H1 (cell line): Measurements from ENCODE around the gene NKTR. TPM values are rescaled to one million over a fixed set of nuclear protein-coding genes. Genes with fewer than 3 reads are reported as not detected.

ENCODE experiments used
- CHD1 ChIP-seq: IDR thresholded peaks from 2 replicates; pipeline ENCODE4 v1.6.1; 2012; ENCODE audit warnings: low read depth, low read length, improper control_type of control experiment
- CTBP2 ChIP-seq: IDR thresholded peaks from 2 replicates; pipeline ENCODE4 v1.7.0; 2011; ENCODE audit warnings: borderline replicate concordance, mild to moderate bottlenecking, moderate library complexity, mixed read lengths, low read length; ENCODE audit not compliant: insufficient read depth, insufficient read length
- EZH2 ChIP-seq: fragments of 200-600 bp; sonication (generic); IDR thresholded peaks from 2 replicates; pipeline ENCODE4 v1.7.1; 2012; ENCODE audit warnings: low read depth, mild to moderate bottlenecking, moderate library complexity, low read length, inconsistent platforms; ENCODE audit not compliant: severe bottlenecking
- GTF2F1 ChIP-seq: IDR thresholded peaks from 2 replicates; pipeline ENCODE4 v1.6.1; 2012; ENCODE audit warnings: low read depth, low read length, improper control_type of control experiment, borderline replicate concordance
- TCF12 ChIP-seq: IDR thresholded peaks from 2 replicates; pipeline ENCODE4 v1.6.1; 2011; ENCODE audit warnings: low read depth, mild to moderate bottlenecking, low read length
- polyA plus RNA-seq, 7 experiments: library from polyadenylated mRNA; depleted of rRNA in 3 of 7; stranded (reverse) in 5 of 7; unstranded in 2 of 7; fragments of >200 nt in 5 of 7; fragments of 200-250 nt in 2 of 7; gene quantifications; 1 replicate in 5 of 7; 2 replicates in 1 of 7; 4 replicates in 1 of 7; pipeline versions ENCODE4 v1.2.1 to v1.2.3, GENCODE V29; 2011 to 2013; ENCODE audit warnings: missing spikeins in 2 of 7, mixed read lengths in 2 of 7
- total RNA-seq: library from RNA; stranded (reverse); fragmentation: NEBNext Ultra II Directional; extraction: Animal tissue kit (Norgen Biotek cat#: 25700); gene quantifications from 2 replicates; pipeline ENCODE4 v1.2.1, GENCODE V29; 2021
- TF ChIP-seq, protein P1 (sequence below): IDR thresholded peaks from 2 replicates; pipeline ENCODE4 v1.6.1; 2011; ENCODE audit warnings: low read depth, mild to moderate bottlenecking, low read length; ENCODE audit not compliant: insufficient read depth
- TF ChIP-seq, protein P2 (sequence below): IDR thresholded peaks from 2 replicates; pipeline ENCODE4 v1.6.1; 2012; ENCODE audit warnings: inconsistent platforms

The NKTR gene
- total and polyA plus RNA-seq, 2 of the 8 experiments (the other 6 are each of a cell fraction or from before 2014, with no cell fraction given) = 24.1 to 62.2 TPM

- TF ChIP-seq, protein P1, sequence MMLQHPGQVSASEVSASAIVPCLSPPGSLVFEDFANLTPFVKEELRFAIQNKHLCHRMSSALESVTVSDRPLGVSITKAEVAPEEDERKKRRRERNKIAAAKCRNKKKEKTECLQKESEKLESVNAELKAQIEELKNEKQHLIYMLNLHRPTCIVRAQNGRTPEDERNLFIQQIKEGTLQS = no peak
- TF ChIP-seq CTBP2 = no peak
- no peak for TF ChIP-seq EZH2
- TF ChIP-seq, protein P2, sequence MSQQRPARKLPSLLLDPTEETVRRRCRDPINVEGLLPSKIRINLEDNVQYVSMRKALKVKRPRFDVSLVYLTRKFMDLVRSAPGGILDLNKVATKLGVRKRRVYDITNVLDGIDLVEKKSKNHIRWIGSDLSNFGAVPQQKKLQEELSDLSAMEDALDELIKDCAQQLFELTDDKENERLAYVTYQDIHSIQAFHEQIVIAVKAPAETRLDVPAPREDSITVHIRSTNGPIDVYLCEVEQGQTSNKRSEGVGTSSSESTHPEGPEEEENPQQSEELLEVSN = no peak
- TF ChIP-seq GTF2F1 = no peak
- TF ChIP-seq CHD1 = no peak
- TF ChIP-seq TCF12 = no peak
These were observed 10.9 kb upstream of the NKTR start (continued) for GRCh38 chr3:42589382-42590109.
